GM21381 (cell line): Measurements from ENCODE around the gene SNX20.
A peak's percentile ranks its signal among the peaks of the same experiment; 100 is the strongest.

ENCODE experiments used
- ATAC-seq: cut with Tn5 transposase; IDR thresholded peaks from one replicate; pipeline ENCODE4 v1.9.1; 2021; ENCODE audit warnings: mild to moderate bottlenecking, moderate library complexity; ENCODE audit not compliant: unreplicated experiment

SNX20 gene

GRCh38 chr16:50683689-50684374, 2.7 kb upstream of the SNX20 start:
- peak; percentile 59 for ATAC-seq

DNA sequence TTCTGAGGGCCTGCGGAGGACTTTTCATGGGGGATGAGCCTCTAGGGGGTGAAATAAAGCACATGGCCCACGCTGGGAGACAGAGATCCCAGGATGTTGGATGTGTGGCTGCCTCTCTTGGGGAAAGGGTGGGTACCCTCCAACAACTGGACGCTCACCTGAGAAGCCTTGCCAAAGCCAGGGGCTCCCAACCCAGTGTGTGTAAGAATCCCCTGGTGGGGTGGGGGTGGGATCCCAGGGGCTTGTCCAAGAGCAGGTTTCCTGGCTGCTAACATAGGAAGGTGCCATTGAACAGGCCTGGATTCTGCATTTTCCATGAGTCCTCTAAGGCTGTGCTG, 587 bp downstream of the SNX20 start:
- no peak for ATAC-seq

GRCh38 chr16:50679676-50680555, 1.2 kb downstream of the SNX20 start:
- ATAC-seq, result no peak

- no peak for ATAC-seq
These were observed 1.8 kb downstream of the SNX20 start for GRCh38 chr16:50679266-50679665.

DNA sequence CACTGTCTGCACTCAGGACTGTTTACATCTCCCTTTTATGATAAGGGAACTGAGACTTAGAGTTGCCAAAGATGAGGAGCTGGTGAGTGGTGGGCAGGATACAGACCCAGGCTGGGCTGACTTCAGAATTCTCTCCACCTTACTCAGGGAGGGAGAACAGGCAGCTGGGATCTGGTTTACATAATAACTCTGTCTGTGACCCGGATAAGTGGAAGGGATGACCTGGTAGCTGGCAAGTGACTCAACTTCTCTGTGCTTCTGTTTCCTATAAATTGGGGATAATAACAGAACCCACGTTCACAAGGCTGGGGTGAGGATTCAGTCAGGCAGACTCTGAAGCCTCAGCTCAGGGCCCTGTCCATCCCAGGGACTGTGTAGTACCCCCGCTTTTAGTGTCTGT, 2.6 kb downstream of the SNX20 start:
- no peak for ATAC-seq

GRCh38 chr16:50677351-50677750, 3.8 kb downstream of the SNX20 start:
- no peak for ATAC-seq

DNA sequence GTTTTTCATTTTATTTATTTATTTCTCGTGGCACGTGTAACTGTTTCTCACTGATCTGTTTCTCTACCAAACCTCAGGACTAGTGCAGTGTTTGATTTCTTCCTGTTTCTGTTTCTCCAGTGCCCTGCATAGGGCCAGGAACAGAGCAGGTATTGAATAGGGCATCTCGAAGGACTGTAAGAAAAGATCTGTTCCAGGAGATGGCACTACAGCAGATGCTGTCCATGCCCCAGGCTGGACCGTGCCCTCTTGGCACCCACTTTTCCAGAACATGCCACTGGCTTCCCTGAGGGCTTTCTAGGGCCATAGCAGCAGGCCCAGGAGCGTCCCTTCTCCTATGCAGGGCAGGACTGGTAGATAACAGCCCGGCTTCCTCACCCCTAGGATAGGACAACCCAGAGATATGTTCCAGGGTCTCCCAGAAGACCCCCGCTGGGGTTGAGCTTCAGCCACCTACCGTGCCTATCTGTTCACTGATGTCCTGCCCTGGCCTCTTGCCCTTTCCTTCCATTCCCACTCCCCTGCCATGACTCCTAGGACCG, 4.4 kb downstream of the SNX20 start:
- no peak for ATAC-seq

DNA sequence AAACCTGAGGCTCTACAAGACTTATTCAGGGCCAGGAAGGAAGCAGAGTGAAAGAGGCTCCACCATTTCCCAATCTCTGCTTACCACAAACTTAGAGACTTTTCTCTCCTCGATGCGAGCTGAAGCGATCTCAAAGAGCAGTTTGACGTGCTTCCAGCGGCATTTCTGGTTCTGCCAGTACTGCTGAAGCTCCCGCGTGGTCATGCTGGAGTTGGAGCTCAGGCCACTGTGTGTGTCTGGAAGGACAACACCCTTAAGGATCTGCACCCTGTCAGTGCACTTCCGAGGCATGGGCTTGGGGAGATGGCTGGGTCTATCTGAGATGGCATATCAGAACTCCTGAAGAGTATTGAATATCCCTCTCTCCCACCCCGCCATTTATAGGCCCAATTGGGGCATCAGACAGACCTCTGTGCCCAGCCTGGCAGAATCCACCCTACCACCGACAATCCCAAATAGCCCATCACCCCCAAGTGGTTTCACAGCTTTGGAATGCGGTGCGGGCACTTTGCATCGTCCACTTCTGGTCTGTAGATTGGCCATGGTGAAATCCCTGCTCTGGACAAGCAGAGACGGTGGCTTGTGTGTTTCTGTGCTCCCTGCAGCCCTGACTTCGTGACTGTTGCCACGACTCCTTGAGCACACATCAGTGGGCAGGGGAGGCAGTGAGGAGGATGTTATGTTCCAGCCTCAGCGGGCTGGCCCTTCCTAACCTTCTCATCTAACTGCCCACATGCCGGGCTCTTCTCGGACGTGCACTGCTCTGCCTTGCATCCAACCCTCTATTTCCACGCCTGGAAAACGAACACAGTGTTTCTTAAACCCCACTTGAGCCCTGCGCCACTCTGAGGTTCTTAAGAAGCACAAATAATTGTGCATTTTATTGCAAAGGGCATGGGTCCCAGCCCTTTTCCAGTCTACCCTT, 5.2 kb downstream of the SNX20 start:
- no peak for ATAC-seq

GRCh38 chr16:50674831-50675230, 6.3 kb downstream of the SNX20 start:
- ATAC-seq, result no peak

GRCh38 chr16:50673496-50674275, 7.4 kb downstream of the SNX20 start:
- ATAC-seq, result no peak

DNA sequence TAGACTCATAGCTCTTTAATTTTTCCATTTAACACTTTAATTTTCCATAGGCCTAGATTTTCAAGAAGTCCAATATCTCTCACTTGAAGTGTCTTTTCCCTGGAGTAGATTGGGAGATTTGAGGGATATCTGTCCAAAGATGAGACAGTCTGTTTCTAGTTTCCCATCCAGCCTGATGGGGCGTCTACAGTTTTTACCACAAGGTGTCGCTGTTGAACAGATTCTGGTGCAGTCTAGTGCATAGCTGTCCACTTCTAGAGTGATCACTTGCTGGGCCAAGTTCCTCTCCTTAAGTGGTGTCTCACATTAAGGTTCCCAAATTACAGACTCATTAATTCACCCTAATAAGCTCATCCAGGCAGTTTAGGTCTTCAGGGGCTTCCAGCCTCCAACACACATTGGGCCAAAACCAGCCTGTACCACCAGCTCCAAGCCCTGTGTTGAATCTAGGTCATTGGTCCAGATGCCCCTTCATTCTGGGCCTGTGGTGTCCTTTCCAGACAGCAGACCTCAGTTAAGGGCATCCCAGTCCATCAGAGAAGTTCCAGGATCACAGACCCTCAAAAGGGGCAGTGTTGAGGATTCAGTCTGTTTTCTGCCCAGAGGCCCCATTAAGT, 9.4 kb downstream of the SNX20 start:
- ATAC-seq, result no peak

DNA sequence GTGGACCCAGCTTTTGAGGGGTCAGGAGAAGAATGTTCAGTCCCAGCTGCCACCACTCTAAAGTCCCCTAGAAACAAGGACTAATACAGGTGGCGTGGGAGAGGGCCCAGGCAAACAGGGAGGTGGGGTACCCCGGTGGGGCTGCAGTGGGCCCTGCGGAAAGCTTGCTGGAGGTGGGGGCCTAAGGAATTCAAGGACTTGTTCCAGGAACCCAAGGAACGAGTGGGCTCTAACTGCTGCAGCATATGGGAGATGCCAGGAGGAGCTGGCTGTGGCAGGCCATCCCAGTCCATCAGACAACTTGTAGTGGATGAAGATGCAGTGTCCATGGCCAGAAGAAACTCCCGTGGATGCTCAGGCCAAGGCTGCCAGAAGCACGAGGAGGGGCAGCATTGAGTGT, 10.6 kb downstream of the SNX20 start:
- no peak for ATAC-seq

DNA sequence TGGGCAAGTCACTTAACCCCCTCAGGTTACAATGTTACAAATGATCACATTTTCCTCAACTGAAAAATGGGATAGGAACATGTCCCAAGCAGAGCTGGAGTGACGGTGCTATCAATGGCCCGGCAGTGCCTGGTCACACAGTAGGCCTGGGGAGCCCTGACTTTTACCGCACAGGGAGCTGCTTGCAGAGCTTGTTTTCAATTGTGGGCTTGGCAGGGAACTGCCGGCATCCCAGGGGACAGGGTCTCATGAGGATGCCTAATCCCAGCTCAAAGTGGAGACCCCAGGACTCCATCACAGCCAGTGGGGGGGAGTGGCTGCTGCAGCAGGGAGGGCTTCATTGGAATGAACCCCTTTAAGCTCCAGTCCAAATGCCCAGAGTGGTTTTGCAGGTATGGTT, 11.4 kb downstream of the SNX20 start:
- ATAC-seq, result no peak

- no peak for ATAC-seq
These were observed 12.6 kb downstream of the SNX20 start for GRCh38 chr16:50668368-50669008.

GRCh38 chr16:50667497-50668367, 13.4 kb downstream of the SNX20 start:
- no peak for ATAC-seq

GRCh38 chr16:50666658-50667496, 14.2 kb downstream of the SNX20 start:
- ATAC-seq, result peak; percentile 92

DNA sequence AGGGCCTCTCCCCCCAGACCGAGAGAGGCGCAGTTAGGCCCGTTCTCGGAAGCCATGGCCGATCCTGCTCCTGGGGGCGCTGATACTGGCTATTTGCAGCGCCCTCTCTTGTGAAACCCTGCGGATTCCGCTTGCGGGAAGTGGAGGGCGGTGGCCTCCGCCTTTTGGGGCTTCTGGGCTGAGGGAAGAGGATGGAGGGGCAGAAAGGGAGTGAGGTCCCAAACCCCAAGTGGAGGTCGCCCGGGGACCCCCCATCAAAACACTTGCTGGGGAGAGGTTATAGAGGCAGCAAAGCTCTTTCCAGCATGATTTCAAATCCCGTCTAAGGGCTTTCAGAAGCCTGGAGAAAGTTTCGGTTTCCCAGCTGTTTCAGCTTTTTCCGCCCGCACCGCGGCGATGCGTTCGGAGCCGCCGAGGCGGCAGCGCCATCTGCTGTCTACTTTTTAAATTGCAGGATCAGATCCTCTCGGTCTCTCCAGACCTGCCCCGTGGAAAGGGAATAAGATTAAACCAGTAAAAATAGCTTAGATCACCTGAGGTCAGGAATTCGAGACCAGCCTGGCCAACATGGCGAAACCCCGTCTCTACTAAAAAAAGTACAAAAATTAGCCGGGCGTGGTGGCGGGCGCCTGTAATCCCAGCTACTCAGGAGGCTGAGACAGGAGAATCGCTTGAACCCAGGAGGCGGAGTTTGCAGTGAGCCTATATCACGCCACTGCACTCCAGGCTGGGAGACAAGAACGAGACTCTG, 15.8 kb downstream of the SNX20 start:
- ATAC-seq, result no peak
